NCI-H345 (cell line): ENCODE results near the gene ARMH3.
"Not testable (repeated sequence)": the region's sequence is repeated elsewhere in the genome, so short reads cannot be mapped to it uniquely, and the experiment has no call there.

ENCODE experiments used
- DNase-seq: peaks from one replicate; lab custom pipeline; 2025; lab: John Stamatoyannopoulos, UW

ARMH3 gene, protein sequence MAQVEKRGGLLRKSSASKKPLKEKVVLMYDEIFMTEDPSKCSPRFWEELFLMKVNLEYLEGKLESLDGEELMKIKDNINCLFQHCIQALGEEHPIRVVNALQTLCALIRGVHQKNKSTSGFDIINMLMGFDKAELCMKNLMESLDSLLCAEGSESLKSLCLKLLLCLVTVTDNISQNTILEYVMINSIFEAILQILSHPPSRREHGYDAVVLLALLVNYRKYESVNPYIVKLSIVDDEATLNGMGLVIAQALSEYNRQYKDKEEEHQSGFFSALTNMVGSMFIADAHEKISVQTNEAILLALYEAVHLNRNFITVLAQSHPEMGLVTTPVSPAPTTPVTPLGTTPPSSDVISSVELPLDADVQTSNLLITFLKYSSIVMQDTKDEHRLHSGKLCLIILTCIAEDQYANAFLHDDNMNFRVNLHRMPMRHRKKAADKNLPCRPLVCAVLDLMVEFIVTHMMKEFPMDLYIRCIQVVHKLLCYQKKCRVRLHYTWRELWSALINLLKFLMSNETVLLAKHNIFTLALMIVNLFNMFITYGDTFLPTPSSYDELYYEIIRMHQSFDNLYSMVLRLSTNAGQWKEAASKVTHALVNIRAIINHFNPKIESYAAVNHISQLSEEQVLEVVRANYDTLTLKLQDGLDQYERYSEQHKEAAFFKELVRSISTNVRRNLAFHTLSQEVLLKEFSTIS

GRCh38 chr10:102055647-102056419 is at the start of gene ARMH3:
Gene ARMH3 (minus strand): TSS chr10:102056173. CDS start chr10:102040114, 16,059 bp downstream.
- DNase-seq, result peak; percentile 94

DNA sequence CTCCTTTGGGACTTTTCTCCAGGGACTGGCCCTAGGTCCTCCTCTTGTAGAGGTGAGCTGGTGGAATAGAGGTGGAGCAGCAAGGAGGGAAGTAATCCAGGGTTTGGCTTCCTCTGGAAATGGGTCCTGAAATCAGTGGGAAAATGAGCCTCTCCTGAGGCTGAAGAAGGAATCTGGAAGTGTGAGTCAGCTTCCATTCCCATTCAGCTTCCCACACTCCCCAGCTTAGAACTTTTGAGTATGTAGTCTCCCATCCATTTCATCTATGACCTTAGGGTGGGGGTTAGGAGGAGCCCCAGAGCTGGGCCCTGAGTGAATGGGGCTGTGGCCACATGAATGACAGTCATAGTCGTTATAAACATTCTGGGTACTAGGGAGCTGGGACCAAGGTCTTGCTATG is 46.4 kb upstream of the ARMH3 start:
- no peak for DNase-seq

DNA sequence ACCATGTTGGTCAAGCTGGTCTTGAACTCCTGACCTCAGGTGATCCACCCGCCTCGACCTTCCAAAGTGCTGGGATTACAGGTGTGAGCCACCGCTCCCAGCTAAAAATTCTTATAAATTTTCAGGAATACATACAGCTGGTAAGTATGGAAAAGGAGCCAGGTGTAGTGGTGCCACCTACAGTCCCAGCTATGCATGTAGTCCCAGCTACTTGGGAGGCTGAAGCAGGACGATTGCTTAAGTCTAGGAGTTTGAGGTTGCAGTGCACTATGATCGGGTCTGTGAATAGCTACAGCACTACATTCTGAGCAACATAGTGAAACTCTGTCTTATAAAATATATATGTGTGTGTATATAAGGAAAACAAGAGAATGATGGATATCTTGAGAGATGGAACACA is 45.2 kb upstream of the ARMH3 start:
- DNase-seq, result no peak

DNA sequence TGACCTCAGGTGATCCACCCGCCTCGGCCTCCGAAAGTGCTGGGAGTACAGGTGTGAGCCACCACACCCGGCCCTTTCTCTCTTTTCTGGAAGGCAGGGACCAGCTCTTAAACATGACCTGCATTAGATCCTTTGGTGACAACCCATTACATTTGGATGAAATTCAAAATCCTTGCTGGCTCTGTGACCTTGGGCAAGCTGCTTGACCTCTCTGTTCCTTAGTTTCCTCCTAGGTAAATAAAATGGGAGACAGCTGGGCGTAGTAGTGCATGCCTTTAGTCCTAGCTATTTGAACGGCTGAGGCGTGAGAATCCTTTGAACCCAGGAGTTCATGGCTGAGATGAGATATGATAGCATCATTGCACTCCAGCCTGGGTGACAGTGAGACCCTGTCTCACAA is 40.5 kb upstream of the ARMH3 start:
- no peak for DNase-seq

DNA sequence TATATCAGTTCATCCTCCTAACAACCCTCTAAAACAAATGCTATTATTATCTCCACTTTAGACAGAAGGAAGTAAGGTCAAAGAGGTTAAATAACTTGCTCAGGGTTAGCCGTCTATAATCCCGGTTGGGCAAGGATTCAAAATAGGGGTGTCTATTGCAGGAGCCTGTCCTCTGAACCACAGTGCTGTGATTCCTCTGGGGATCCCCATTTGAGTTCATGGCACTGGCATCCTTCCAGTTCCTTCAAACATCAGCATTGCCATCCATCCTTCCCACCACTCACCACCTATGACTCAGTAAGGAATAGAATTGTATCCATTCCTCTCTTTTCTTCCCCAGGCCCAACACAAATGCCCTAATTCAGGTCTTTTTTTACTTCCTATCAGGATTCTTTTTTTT is 34.8 kb upstream of the ARMH3 start:
- DNase-seq, result no peak

- no peak for DNase-seq
Observed at GRCh38 chr10:102086196-102086595, 30.2 kb upstream of the ARMH3 start.

DNA sequence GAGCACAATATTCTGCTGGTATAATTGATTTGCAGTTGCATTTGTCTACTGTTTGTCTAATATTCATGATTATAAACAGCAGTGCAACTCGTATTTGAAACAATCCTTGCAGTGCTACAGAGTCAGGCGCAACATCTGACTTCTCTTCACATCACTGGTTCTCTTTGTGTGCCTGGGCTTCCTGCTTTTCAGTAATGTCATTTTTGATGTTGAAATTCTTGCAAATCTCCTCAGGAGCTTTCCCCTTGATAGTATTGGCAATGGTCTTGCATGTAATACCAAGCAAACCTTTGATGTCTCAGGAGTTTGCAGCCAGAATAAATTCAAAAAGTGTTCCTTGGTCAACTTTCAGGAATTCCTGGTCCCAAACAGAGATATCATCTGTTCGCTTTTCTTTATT is 29.4 kb upstream of the ARMH3 start:
- no peak for DNase-seq

GRCh38 chr10:102083541-102083940 is 27.6 kb upstream of the ARMH3 start:
- DNase-seq, result no peak

GRCh38 chr10:102072673-102073527 is 16.9 kb upstream of the ARMH3 start:
- peak; percentile 66 for DNase-seq

DNA sequence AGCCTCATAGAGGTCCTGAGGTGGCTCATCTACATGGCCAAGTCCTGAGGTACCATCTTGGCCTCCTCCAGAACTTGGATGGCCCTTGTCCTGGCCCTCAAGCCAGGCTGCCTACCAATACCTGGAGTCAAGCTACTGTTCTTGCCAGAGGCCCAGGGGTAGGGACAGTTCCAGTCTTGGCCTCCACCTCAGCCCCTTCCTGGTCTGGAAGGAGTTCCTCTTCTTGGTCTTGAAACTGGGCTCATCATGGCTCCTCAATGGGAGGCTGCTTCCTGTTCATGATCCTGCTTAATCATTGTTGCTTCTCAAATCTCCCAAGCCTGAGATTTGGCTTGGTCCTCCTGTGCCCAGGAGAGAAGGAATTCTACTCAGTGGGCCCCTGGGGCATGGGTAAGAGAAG is 13.1 kb upstream of the ARMH3 start:
- no peak for DNase-seq

- peak; percentile 63 for DNase-seq
Observed at GRCh38 chr10:102068216-102068615, 12.2 kb upstream of the ARMH3 start.

DNA sequence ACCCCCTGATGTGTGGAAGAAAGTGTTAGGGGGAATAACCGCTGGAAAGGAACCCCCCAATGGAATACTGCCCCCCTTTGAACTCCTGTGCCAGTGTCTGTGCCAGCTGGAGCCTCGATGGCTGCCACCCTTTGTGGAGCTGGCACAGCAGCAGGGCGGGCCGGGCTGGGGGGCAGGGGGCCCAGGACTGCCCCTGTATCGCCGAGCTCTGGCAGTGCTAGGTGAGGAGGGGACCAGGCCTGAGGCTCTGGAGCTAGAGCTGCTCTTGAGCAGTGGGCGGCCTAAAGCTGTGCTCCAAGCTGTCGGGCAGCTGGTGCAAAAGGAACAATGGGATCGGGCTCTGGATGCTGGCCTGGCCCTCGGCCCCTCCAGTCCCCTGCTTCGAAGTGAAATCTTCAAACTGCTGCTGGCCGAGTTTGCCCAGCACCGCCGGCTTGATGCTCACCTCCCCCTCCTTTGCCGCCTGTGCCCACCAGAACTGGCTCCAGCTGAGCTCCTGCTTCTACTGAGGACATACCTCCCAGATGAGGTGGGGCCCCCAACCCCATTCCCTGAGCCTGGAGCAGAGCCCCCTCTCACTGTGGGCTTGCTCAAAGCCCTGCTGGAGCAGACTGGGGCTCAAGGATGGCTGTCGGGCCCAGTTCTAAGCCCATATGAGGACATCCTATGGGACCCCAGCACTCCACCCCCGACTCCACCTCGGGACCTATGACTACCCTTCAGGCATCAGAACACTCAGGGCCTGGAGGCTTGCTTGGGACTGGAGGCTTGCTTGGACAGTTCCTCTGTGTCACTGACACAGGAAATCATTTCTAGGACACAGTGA is 11.3 kb upstream of the ARMH3 start:
- no peak for DNase-seq

GRCh38 chr10:102066399-102067088 is 10.6 kb upstream of the ARMH3 start:
- no peak for DNase-seq

DNA sequence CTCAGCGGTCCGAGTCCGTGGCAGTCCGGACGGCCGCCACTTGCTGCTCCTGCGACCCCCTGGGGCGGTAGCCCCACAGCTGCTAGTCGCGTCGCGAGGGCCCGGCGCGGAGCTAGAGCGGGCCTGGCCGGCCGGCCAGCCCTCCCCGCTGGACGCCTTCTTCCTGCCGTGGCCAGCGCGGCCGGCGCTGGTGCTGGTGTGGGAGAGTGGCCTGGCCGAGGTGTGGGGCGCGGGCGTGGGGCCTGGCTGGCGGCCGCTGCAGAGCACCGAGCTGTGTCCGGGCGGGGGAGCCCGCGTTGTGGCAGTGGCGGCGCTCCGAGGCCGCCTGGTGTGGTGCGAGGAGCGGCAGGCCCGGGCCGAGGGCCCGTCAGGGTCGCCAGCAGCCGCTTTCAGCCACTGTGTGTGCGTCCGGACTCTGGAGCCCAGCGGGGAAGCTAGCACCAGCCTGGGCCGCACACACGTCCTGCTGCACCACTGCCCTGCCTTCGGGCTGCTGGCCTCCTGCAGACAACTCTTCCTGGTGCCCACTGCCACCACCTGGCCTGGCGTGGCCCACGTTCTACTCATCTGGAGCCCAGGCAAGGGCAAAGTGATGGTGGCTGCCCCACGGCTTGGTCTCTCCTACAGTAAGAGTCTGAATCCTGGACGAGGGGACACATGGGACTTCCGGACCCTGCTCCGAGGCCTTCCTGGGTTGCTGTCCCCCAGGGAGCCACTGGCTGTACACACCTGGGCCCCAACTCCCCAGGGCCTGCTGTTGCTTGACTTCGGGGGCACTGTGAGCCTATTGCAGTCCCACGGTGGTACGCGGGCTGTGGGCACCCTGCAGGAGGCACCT is 9.8 kb upstream of the ARMH3 start:
- no peak for DNase-seq

DNA sequence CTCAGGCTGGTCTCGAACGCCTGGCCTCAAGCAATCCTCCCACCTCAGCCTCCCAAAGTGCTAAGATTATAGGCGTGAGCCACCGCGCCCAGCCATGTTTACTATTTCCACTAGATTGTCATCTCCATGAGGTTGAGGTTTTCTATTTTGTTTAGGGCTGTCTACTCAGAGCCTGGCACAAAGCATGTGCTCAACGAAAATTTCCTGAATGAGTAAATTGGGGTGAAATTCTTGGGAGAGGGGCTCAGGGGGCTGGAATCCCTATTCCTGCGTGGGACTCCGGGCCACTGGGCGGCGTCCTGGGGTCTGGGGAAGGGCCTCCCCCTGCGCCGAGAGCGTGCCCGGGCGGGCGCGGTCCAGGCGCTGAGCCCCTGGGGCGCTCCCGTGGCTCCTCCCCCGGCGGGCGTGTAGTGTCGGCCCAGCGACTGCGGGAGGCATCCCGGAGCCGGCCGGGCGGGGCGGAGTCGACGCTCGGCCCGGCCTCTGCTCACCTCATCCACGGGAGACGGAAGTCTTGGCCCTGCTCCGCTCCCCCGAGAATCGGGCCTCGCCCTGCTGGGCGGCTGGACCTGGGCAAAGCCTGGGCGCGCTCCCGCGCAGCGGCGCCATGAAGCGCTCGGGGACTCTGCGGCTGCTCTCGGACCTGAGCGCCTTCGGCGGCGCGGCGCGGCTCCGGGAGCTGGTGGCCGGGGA is 9.0 kb upstream of the ARMH3 start, which contains the start of gene HPS6:
Gene HPS6 (plus strand): TSS at position 482 of the 693 bp plus-strand sequence. CDS start 126 bp downstream, at position 608.
- DNase-seq, result peak; percentile 83

GRCh38 chr10:102064503-102064867 is 8.5 kb upstream of the ARMH3 start:
- no peak for DNase-seq

DNA sequence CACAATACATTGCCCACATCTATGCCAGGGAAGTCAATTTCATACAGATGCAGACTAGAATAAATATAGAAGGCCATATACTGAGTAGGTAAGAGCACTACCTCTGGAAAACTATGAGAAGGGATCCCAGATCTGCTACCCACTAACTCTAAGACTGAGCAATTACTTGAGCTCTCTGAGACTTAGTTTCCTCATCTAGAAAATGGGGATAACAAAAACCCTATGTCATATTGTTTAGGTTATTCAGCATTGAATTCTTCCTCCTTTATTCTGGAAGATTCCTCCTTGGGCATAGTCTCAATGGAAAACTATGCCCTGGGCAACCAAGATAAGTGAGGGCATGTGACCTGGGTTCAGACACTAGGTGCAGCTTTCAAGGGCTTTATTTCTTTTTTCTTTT is 4.0 kb upstream of the ARMH3 start:
- no peak for DNase-seq

DNA sequence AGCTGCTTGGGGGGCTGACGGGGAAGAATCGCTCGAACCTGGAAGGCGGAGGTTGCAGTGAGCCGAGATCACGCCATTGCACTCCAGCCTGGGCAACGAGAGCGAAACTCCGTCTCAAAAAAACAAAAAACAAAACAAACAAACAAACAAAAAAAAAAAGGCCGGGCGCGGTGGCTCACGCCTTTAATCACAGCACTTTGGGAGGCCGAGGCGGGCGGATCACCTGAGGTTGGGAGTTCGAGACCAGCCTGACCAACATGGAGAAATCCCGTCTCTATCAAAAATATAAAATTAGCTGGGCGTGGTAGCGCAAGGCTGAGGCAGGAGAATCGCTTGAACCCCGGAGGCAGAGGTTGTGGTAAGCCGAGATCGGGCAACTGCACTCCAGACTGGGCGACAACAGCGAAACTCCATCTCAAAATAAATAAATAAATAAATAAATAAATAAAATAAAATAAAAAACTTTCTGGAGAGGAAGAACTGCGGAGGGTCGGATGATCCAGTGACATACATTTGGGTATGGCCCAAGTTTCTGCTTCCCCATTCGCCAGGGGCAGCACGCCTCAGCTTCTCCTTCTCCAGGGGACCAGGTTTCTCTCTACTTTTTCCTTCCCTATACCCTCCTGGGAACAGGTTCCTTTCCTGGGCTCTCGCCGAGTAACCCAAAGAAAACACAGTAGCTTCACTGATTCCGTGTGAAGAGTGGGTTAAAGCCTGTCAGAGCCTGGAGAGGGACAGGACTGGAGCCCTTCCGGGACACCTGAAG is 909 bp downstream of the ARMH3 start:
- DNase-seq, result not testable (repeated sequence)
